ENCODE results near the gene FZD7.

Gene FZD7

DNA sequence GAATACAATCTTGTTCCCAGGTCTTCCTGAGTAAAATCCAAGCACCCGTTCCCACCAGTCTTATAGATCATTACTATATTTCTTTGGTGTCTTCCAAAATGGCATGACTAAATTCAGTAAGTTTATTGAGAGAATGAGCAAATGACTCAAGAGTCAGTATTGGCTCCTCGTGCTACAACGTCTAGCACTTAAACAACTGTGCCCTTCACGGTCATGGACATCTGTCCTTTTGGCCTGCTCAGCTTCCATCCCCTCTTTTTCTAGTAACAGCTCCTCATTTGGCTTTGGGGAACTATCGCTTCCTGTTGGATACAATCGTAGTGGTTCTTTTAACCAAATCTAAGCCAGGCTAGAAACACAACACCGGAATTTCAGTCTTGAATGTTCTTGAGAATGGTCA lies 24.1 kb upstream of the FZD7 start:
- in situ Hi-C loops (cut with HindIII; ENCODE audit: low sequenced_read_pairs): no loop called here

DNA sequence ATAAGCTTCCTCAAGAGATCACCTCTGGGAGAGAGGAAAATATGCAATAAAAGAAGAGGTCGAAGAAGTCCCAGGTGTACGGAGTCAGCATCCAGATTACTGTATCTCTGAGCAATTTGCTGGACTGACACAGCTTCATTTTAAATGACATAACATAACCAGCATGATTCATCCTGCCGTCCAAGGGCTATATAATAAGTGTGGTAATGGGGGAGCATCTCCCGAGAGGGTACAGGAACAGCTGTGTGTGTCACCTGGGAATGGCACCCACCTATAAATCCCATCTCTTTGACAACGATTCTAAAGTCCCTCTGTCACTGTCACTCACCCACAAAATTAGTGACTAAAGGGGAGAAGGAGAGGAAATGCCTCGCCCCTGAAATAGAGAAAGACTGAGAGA lies 19.3 kb upstream of the FZD7 start:
- in situ Hi-C loops (cut with HindIII; ENCODE audit: low sequenced_read_pairs): no loop called here

DNA sequence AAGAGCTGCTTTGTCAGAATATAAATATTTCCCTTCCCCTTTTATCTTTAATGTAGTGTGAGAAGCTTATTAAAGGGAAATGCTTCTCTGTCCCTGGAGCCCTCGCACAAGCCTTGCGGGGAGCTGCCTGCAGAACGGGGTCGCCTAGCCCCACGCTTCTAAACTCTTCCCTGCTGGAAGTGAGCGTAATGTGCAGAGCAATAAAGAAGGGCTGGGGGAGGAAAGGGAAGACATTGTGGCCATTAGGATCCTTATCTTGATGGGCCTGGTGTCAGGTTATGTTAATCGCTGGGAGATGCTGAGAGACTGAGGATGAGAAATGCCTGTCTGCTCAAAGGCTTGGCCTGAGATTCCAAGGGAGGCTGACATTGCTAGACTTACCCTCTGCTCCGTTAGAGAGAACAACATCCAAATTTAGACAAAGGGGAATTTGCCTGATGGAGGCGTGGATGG lies 18.9 kb upstream of the FZD7 start:
- in situ Hi-C loops (cut with HindIII; ENCODE audit: low sequenced_read_pairs): no loop called here

DNA sequence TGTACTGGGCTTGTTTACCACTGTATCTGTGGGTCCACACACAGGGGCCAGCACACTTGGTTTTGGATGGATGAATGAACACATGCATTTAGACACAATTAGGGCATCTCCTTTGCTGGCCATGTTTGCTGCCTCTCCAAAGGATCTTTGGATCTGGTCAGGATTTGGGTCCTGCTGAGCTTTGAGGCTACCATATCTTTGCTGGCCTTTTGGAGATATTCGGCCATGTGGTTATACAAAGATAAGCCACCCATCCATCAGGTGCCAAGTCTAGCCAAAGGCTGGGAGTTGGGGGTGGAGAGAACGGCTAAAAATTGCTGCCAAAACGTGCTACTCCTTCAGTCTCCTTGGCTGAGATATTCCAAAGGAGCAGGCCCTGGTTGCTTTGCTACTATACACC lies 18.2 kb upstream of the FZD7 start:
- in situ Hi-C loops (cut with HindIII; ENCODE audit: low sequenced_read_pairs): no loop called here

DNA sequence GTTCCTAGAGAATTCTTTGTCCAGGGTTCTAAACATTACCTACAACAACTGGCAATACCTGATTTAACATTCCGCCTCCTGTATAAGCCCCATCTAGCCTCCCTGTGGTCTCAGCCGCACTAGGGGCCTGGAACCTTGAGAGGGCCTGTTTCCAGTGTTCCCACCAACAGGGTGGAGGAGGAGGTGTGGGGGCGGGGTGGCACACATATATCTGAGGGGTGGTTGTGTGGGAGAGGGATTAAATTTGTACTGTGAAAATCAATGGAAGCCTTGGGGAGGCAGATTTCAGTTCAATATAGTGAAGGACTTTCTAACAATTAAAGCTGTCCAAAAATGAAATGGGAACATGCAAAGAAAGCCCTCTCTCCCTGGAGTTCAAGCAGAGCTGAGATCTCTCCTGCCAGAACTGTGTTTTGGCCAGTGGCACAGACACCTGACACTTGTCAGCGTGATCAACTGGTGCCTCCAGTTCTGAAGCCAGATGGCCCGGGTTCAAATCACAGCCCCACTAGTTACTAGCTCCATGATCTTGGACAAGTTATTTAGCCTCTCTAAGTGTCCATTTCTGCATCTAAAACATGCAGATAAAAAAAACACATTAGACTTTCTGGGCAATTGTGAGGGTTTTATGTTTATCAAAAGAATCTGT lies 17.0 kb upstream of the FZD7 start:
- in situ Hi-C loops (cut with HindIII; ENCODE audit: low sequenced_read_pairs): no loop called here

DNA sequence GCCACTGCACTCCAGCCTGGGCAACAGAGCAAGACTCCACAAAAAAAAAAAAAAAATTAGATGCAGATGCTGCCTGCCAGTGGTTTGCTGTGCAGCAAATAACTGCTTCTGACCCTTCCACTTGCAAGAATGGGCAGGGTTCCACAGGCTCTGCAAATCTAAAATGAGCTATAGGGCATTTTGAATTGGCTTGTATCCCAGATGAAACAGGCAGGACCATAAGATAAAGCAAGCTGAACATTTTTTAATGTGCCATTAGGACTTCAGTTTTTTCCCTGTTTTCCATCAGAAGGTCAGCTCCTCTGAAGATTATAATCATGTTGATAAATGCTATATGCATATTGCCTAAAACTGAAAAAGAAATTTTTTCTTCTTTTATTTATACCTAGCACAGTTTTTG lies 15.7 kb upstream of the FZD7 start:
- in situ Hi-C loops (cut with HindIII; ENCODE audit: low sequenced_read_pairs): no loop called here

DNA sequence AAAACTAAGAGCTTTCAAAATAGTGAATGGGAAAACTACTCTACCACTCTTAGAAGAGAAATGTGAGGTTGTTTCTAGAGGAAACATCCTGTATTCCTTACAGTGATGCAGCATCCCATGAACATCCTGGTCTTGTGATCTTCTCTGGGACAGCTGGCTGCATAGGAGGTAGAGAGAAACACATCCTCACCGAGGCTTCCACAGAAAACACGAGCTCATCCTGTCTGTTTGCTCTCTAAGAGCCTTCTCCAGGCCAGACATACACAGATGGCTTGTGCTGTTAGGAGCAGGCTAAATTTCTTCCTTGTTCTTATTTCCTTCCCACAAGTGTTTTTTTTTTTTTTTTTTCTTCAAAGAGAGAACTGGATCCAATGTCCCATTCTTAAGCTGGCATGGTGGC lies 14.7 kb upstream of the FZD7 start:
- in situ Hi-C loops (cut with HindIII; ENCODE audit: low sequenced_read_pairs): no loop called here

DNA sequence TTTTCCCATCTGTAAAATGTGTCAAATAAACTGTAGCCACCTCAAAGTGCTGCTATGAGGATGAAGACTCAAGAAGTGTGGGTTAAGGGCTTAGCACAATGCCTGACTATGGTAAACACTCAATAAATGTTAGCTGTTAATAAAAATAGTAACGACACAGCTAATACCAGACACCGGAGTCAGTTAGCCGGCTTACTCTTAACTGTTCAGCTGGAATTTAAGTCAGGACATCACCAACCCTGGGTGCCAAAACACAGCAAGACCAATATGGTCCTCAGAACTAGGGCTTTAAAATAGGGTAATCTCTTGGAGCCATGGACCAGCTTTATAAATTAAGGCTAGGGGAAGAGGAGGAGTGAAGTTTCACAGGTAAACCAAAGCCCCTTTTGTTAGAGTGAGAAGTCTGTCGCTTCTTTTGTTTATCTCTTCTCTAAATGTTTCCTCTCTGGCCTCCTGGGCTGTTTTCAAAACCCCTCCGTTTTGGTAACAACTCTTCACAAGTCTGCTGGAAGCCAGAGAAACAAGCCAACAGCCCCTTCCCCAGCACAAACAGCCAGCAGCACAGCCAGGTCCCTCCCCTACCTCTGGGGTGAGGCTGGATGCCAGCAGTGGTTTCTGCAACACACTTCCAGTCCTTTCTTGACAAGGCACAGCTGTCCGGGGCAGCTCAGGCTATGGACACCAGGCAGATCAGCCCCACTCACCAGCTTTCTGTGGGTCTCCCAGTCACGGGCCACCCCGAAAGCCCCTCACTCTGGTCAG lies 13.8 kb upstream of the FZD7 start:
- in situ Hi-C loops (cut with HindIII; ENCODE audit: low sequenced_read_pairs): no loop called here

DNA sequence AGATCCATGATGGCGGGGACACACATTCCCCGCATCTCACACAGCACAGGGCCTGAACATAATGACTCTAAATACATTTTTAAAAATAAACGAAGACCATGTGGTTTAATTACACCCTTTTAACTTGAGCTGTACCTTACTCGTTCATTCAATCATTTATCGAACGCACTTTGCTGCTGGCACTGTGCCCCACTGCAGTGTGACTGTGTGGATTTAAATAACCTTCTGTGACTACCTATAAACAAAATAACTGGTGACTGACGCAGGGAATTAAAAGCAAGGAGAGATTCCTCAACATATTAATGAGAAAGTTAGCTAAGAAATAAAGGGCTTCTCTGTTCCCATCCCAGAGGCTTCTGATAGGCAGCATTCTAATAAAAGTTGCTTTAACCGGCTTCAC lies 10.9 kb upstream of the FZD7 start:
- in situ Hi-C loops (cut with HindIII; ENCODE audit: low sequenced_read_pairs): no loop called here

DNA sequence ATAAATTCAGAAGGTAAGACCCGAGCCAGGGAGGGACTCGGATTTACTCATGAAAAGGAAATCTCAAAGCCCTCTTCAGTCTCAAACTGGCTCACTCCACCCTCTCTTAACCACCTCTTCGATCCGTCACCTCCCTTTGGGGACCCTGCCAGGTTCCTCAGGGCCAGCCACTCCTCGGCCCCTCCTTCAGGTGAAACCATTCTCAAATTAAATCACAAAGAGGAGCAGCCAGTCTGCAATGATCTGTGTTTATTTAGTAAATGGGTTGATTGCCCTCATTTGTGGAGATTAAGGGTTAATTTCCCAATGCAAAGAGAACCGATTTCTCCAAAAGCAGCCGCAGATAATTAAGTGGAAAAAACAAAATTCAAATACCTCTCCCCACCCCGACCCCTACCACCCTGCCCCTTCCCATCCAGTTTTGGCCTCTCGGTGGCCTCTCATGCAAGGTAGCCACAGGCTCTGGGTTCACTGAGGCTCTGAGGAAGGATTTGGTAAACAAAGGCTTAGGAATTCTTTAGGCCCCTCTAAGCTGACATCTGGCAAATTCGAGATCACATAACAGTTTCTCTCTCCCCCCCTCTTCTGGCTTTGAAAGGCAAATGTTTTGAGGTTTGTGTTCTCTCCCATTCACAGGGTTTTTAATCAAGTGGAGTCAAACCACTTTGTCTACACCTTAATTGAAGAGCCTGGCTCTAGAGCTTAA lies 10.3 kb upstream of the FZD7 start:
- in situ Hi-C loops (cut with HindIII; ENCODE audit: low sequenced_read_pairs): no loop called here

DNA sequence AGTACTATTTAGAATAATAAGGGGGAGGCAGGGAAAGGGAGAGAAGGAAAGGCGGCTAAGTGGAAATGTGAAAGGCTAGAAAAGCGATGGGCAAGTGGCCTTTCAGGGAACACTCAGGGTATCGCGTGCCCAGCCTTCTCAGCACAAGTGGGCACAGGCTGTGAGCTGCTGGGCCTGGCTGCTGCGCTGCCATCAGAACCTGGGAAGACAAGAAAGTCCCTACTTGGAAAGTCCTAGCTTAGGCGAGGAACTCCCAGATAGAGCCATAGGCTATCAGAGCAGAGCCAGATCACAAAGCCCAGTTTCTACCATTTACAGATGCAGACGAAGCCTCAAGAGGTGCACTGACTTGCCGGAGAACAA lies 9.8 kb upstream of the FZD7 start:
- in situ Hi-C loops (cut with HindIII; ENCODE audit: low sequenced_read_pairs): no loop called here

DNA sequence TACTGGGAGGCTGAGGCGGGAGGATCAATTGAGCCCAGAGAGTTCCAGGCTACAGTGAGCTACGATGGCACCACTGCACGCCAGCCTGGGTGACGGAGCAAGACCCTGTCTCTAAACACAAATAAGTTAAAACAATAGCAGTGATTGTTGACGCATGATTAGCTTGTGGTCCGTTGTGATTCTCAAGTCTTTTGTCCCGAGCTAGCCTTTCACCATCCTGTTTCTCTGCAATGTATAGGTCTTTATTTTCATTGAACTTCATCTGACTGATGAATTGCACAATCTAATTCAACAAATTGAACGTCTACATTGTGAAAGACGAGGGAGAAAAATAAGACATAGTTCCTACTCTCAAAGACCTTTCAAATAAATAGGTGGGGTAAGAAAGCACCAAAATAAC lies 8.8 kb upstream of the FZD7 start:
- in situ Hi-C loops (cut with HindIII; ENCODE audit: low sequenced_read_pairs): no loop called here

DNA sequence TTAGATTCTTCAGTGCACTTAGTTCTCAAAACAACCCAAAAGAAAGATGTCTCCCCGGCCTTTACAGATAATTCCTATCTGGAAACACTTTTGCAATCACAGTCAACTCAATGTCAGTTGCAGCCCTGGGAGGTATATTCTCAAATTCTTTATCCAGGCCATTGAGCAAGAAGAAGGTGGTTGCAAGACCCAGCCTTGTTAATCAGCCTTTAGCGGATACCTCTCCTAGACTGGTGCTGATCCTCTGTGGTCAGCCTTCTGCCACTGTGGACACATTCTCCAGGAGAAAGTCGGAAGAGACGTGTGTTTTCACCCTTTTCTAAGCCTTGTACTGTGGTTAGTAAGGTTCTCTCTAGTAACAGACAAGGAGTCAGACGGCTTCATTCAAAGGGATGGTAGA lies 7.8 kb upstream of the FZD7 start:
- in situ Hi-C loops (cut with HindIII; ENCODE audit: low sequenced_read_pairs): no loop called here

DNA sequence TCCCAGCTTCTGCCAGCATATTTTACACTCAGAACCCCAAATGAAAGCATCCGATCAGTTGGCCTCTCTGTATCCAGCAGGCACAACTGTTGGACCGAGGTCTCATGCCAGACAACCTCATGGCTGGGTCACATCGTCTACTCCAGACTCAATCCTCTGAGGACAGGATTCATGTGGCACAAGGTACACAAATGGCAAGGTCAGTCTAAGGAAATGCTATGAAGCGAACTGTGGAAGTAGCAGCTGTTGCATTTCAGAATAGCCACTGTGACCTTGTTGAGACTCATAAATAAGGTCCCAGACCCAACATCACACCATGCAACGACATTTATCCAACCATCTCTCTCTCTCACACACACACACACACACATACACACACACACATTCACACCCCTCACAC lies 7.1 kb upstream of the FZD7 start:
- in situ Hi-C loops (cut with HindIII; ENCODE audit: low sequenced_read_pairs): no loop called here

DNA sequence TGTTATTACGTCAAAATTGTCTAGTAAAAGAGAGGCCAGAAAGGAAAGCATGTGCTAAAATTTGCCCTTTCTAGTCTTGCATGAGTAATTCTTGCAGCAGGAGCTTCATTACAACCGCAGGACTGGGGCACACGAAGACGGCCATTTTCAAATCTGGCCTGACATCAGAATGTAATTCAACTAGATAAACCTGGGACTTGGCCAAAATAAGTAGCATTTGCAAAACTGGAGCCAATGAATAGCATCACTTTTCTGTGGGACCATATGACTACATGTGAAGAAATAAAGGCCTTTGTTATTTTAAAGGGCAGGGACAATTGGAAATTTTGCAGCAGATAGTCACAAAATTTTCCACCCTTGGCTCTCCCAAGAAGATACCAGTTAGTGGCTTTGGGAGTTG lies 3.0 kb upstream of the FZD7 start:
- in situ Hi-C loops (cut with HindIII; ENCODE audit: low sequenced_read_pairs): no loop called here

DNA sequence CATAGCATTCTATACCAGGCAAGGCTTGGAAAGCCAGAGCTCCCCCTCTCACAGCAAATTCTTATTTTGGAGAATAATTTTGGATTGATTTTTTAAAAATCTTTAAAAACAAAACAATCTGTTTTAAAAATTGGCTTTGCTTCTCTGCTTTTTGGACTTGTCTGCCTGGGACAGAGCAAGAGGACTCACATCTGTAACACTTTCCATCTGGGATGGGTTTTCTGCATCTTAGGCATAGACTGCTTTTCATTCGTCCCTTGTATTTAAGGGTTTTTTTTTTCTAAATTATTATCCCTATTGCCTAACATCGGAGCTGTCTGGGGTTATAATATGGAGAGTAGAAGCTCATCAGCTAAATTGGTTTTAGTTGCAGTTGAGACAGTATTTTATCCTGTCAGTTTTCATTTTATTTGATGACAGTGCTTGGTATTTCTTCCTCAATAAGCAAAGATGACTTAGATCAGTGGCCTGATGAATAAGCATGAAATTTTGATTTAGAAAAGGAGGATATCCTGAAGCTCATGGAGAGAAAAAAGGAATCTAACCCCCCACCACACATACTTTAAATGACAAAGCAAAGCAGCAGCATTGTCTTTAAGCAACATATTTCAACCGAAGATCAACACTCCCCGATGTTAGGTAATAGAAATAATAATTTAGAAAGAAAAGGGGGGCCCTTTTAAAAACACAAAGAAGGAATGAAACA lies 2.3 kb upstream of the FZD7 start:
- in situ Hi-C loops (cut with HindIII; ENCODE audit: low sequenced_read_pairs): no loop called here

DNA sequence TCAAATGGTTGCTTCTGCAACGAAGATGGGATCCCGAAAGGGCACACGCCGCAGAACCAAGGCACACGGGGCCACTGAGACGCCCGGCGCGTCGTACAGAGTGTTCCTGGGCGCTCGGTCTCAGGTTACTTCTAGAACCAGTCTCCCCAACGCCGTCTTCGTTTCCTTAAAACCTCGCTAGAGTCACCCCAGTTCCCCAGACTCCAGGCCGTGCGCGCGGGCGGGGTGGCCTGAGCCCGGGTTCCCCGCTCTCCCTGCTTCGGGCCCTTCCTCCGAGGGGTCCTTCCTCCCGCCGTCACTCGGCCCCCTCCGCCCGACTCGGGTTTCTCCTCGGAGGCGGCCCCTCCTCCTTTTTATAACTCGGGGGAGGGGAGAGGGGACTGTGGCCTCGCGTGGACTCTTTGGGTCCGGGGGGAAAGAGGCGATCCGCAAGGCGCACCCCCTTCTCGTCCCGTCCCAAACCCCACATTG lies 774 bp upstream of the FZD7 start:
- in situ Hi-C loops (cut with HindIII; ENCODE audit: low sequenced_read_pairs): no loop called here

DNA sequence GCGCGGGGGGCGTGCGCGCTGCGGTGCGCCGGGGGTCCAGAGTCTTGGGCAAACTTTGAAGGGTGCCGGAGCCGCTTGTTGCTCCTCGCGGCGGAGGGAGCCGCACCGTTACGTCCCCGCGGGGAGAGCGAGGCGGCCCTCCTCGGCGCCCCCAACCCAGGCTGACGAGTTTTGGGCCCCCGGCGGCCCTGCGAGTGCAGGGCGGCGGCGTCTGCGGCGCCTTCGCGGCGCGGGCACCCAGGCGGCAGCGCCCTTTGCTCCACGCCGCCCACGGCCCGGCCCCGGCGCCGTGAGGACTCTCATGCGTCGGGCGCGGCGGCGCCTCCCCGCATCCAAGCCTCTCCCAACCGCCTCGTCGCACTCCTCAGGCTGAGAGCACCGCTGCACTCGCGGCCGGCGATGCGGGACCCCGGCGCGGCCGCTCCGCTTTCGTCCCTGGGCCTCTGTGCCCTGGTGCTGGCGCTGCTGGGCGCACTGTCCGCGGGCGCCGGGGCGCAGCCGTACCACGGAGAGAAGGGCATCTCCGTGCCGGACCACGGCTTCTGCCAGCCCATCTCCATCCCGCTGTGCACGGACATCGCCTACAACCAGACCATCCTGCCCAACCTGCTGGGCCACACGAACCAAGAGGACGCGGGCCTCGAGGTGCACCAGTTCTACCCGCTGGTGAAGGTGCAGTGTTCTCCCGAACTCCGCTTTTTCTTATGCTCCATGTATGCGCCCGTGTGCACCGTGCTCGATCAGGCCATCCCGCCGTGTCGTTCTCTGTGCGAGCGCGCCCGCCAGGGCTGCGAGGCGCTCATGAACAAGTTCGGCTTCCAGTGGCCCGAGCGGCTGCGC lies 814 bp downstream of the FZD7 start:
- in situ Hi-C loops (cut with HindIII; ENCODE audit: low sequenced_read_pairs): no loop called here

DNA sequence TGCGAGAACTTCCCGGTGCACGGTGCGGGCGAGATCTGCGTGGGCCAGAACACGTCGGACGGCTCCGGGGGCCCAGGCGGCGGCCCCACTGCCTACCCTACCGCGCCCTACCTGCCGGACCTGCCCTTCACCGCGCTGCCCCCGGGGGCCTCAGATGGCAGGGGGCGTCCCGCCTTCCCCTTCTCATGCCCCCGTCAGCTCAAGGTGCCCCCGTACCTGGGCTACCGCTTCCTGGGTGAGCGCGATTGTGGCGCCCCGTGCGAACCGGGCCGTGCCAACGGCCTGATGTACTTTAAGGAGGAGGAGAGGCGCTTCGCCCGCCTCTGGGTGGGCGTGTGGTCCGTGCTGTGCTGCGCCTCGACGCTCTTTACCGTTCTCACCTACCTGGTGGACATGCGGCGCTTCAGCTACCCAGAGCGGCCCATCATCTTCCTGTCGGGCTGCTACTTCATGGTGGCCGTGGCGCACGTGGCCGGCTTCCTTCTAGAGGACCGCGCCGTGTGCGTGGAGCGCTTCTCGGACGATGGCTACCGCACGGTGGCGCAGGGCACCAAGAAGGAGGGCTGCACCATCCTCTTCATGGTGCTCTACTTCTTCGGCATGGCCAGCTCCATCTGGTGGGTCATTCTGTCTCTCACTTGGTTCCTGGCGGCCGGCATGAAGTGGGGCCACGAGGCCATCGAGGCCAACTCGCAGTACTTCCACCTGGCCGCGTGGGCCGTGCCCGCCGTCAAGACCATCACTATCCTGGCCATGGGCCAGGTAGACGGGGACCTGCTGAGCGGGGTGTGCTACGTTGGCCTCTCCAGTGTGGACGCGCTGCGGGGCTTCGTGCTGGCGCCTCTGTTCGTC lies 1.7 kb downstream of the FZD7 start:
- in situ Hi-C loops (cut with HindIII; ENCODE audit: low sequenced_read_pairs): no loop called here

DNA sequence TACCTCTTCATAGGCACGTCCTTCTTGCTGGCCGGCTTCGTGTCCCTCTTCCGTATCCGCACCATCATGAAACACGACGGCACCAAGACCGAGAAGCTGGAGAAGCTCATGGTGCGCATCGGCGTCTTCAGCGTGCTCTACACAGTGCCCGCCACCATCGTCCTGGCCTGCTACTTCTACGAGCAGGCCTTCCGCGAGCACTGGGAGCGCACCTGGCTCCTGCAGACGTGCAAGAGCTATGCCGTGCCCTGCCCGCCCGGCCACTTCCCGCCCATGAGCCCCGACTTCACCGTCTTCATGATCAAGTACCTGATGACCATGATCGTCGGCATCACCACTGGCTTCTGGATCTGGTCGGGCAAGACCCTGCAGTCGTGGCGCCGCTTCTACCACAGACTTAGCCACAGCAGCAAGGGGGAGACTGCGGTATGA lies 2.3 kb downstream of the FZD7 start:
- in situ Hi-C loops (cut with HindIII; ENCODE audit: low sequenced_read_pairs): no loop called here
